Measurements from ENCODE around the gene HBA1. TPM values are rescaled to one million over a fixed set of nuclear protein-coding genes. Genes with fewer than 3 reads are reported as not detected.
"Not testable (repeated sequence)": the region's sequence is repeated elsewhere in the genome, so short reads cannot be mapped to it uniquely, and the experiment has no call there.

Gene HBA1
- not detected in 2 replicates for total RNA-seq
- long read RNA-seq: 0 reads

DNA sequence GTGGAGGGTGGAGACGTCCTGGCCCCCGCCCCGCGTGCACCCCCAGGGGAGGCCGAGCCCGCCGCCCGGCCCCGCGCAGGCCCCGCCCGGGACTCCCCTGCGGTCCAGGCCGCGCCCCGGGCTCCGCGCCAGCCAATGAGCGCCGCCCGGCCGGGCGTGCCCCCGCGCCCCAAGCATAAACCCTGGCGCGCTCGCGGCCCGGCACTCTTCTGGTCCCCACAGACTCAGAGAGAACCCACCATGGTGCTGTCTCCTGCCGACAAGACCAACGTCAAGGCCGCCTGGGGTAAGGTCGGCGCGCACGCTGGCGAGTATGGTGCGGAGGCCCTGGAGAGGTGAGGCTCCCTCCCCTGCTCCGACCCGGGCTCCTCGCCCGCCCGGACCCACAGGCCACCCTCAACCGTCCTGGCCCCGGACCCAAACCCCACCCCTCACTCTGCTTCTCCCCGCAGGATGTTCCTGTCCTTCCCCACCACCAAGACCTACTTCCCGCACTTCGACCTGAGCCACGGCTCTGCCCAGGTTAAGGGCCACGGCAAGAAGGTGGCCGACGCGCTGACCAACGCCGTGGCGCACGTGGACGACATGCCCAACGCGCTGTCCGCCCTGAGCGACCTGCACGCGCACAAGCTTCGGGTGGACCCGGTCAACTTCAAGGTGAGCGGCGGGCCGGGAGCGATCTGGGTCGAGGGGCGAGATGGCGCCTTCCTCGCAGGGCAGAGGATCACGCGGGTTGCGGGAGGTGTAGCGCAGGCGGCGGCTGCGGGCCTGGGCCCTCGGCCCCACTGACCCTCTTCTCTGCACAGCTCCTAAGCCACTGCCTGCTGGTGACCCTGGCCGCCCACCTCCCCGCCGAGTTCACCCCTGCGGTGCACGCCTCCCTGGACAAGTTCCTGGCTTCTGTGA, at the start of gene HBA1:
HBA1 (plus strand) TSS at position 204 of the 906 bp plus-strand sequence; CDS start at position 241, 37 bp downstream.
- H3K36me3 Mint-ChIP-seq (ENCODE audit: insufficient read depth); H3K27ac Mint-ChIP-seq; H3K9me3 Mint-ChIP-seq (ENCODE audit: low read depth); H3K4me3 Mint-ChIP-seq (ENCODE audit: low read depth); H3K4me1 Mint-ChIP-seq (ENCODE audit: low read depth); DNase-seq (ENCODE audit: low spot score, unreplicated experiment): not testable (repeated sequence)
- peaks cover 46% of the 10 kb centered on the region for H3K27me3 Mint-ChIP-seq

- Mint-ChIP-seq H3K27ac (no peak overlapping the region), H3K9me3 (ENCODE audit: low read depth) (no peaks in the 10 kb centered on the region), H3K27me3 (no peaks in the 10 kb centered on the region), H3K4me3 (ENCODE audit: low read depth) (no peak overlapping the region), H3K36me3 (ENCODE audit: insufficient read depth) (peaks cover 4% of the 10 kb centered on the region), H3K4me1 (ENCODE audit: low read depth) (no peaks in the 10 kb centered on the region)
- TF ChIP-seq, protein P1, sequence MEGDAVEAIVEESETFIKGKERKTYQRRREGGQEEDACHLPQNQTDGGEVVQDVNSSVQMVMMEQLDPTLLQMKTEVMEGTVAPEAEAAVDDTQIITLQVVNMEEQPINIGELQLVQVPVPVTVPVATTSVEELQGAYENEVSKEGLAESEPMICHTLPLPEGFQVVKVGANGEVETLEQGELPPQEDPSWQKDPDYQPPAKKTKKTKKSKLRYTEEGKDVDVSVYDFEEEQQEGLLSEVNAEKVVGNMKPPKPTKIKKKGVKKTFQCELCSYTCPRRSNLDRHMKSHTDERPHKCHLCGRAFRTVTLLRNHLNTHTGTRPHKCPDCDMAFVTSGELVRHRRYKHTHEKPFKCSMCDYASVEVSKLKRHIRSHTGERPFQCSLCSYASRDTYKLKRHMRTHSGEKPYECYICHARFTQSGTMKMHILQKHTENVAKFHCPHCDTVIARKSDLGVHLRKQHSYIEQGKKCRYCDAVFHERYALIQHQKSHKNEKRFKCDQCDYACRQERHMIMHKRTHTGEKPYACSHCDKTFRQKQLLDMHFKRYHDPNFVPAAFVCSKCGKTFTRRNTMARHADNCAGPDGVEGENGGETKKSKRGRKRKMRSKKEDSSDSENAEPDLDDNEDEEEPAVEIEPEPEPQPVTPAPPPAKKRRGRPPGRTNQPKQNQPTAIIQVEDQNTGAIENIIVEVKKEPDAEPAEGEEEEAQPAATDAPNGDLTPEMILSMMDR (IDR thresholded peaks at IDR 0.05; ENCODE audit: unreplicated experiment): no peak
- DNase-seq (ENCODE audit: low spot score, unreplicated experiment): no peak
Measured at GRCh38 chr16:129075-129474, 47.4 kb upstream of the HBA1 start.

- Mint-ChIP-seq H3K4me1 (ENCODE audit: low read depth) (no peaks in the 10 kb centered on the region), H3K36me3 (ENCODE audit: insufficient read depth) (peaks cover 6% of the 10 kb centered on the region), H3K4me3 (ENCODE audit: low read depth) (no peak overlapping the region), H3K27ac (no peak overlapping the region), H3K9me3 (ENCODE audit: low read depth) (no peaks in the 10 kb centered on the region), H3K27me3 (no peaks in the 10 kb centered on the region)
- TF ChIP-seq, protein P1 (IDR thresholded peaks at IDR 0.05; ENCODE audit: unreplicated experiment): no peak
- no peak for DNase-seq (ENCODE audit: low spot score, unreplicated experiment)
Measured at GRCh38 chr16:130533-131173, 45.8 kb upstream of the HBA1 start.

DNA sequence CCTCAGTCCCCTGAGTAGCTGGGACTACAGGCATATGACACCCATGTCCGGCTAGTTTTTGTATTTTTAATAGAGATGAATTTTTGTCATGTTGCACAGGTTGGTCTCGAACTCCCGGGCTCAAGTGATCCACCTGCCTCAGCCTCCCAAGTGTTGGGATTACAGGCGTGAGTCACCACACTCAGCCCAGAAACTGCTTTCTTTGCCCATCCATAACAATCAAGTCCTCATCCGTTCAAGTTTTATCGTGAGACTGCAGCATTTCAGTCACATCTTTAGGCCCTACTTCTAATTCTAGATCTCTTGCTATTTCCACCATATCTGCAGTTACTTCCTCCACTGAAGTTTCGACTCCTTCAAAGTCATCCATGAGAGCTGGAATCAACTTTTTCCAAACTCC, 44.4 kb upstream of the HBA1 start:
- Mint-ChIP-seq H3K9me3 (ENCODE audit: low read depth) (no peaks in the 10 kb centered on the region), H3K27me3 (no peaks in the 10 kb centered on the region), H3K4me3 (ENCODE audit: low read depth) (no peak overlapping the region), H3K4me1 (ENCODE audit: low read depth) (no peaks in the 10 kb centered on the region), H3K36me3 (ENCODE audit: insufficient read depth) (peaks cover 8% of the 10 kb centered on the region), H3K27ac (peak overlapping the region; percentile 11)
- no peak for DNase-seq (ENCODE audit: low spot score, unreplicated experiment)
- TF ChIP-seq, protein P1 (IDR thresholded peaks at IDR 0.05; ENCODE audit: unreplicated experiment): no peak

DNA sequence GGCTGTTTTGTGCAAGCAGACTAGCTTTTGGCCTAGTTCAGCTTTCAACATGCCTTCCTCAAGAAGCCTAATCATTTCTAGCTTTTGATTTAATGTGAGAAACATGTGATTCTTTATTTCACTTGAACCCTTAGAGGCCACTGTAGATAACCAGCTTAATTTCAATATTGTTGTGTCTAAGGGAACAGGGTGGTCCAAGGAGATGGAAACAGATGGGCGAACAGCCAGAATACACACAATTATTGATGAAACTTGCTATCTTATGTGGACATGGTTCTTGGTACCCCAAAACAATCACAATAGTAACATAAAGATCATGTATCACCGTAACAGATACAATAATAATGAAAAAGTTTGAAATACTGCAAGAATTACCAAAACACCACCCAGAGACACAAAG, 42.8 kb upstream of the HBA1 start:
- H3K9me3 Mint-ChIP-seq (ENCODE audit: low read depth): no peaks in the 10 kb centered on the region
- no peaks in the 10 kb centered on the region for H3K4me1 Mint-ChIP-seq (ENCODE audit: low read depth)
- peaks cover 8% of the 10 kb centered on the region for H3K36me3 Mint-ChIP-seq (ENCODE audit: insufficient read depth)
- no peak for DNase-seq (ENCODE audit: low spot score, unreplicated experiment)
- no peak overlapping the region for H3K4me3 Mint-ChIP-seq (ENCODE audit: low read depth)
- H3K27me3 Mint-ChIP-seq: no peaks in the 10 kb centered on the region
- TF ChIP-seq, protein P1 (IDR thresholded peaks at IDR 0.05; ENCODE audit: unreplicated experiment): no peak
- peak overlapping the region; percentile 22 for H3K27ac Mint-ChIP-seq

Measured in progenitor cell of endocrine pancreas (in vitro differentiated cells).